Airway epithelial cell (primary cell): ENCODE data around the gene VPS26C. TPM values are rescaled to one million over a fixed set of nuclear protein-coding genes. Genes with fewer than 3 reads are reported as not detected.

Experiments
- total RNA-seq: library from RNA; depleted of rRNA; stranded (reverse); fragments of >200 nt; gene quantifications from 2 replicates; pipeline ENCODE4 v1.2.3, GENCODE V29; 2015

The VPS26C gene
- 33.0 and 38.0 TPM in 2 replicates for total RNA-seq

DNA sequence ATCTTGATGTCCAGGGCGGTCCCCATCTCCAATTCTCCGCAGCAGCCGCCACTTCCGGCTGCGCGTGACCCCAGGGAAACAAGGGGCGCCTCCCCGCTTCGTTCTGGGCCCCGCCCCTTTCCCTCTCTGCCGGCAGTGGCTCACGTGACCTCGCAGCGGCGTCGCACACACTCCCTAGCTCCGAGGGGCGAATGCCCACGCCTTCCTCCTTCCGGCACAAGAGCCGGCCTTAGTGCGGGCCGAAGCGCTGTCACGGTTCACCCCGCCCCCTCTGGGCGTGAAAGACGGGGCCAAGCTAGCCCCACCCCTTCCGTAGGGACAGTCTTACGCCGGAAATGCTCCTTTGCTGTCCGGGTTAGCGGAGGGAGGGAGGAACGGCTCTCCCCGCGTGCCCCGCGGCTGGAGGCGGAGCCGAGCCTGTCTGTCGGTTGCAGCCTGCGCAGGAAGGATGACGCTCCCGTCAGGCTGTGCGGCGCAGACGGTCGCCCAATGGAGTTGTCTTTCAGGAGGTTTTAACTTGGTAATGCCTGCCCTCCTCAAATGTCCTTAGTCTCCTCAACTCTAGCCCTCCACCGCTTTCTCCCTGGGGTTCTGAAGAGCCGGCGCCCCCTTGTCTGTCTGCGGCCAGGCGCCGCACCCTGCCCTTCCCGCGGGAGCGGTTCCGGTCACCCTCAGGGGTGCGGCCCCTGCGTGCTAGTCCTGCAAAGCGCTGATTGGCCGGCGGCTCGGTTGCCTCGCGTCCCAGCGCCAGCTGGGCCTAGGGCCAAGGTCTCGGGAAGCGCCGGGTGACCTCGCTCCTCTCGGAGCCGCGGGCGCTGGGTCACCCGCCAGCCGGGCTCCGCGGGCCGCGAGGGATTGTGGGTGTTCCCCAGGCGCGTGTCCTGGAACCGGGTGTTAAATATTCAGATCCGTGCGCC, at the start of gene VPS26C:
TSS of gene VPS26C (minus strand) at position 66 of the 917 bp plus-strand sequence. CDS start at position 26, 40 bp downstream.

Other genes with a start within 250 kb of the VPS26C start
- 22.9 and 26.9 TPM in 2 replicates for gene PIGP, start 194.3 kb downstream of the VPS26C start, total RNA-seq
- 67.3 and 87.6 TPM in 2 replicates for gene TTC3, start 194.1 kb downstream of the VPS26C start, total RNA-seq
- gene DYRK1A, start 99.4 kb upstream of the VPS26C start, total RNA-seq: 22.9 and 25.4 TPM in 2 replicates